C4-2B (cell line): Measurements from ENCODE around the gene CADM1.

ENCODE experiments used
- ZFX ChIP-seq: fragments of 450-650 bp; IDR thresholded peaks from 2 replicates; pipeline ENCODE4 v1.6.1; 2017
- TF ChIP-seq, protein P1 (sequence below): fragments of 450-650 bp; conservative IDR thresholded peaks from 2 replicates; pipeline ENCODE4 v1.5.1; 2017; ENCODE audit warnings: mild to moderate bottlenecking

DNA sequence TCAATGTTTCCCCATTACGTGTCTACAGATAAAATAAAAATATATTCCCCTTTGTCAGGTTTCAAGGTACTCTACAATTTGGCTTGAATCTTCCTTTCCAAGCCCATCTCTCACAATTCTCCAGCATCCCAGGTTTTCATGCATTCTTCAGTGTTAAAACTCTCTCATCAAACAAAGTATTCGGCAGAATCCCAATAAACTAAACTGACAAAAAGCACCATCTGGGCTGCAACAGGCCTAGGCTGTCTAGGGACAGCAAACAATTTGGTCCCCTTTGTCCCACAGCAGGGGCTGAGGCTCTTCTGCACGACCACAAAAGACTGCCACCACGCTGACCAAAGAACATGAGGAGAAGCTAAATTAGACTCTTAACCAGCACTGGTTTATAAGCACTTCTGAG lies 159.4 kb downstream of the CADM1 start:
- TF ChIP-seq, protein P1, sequence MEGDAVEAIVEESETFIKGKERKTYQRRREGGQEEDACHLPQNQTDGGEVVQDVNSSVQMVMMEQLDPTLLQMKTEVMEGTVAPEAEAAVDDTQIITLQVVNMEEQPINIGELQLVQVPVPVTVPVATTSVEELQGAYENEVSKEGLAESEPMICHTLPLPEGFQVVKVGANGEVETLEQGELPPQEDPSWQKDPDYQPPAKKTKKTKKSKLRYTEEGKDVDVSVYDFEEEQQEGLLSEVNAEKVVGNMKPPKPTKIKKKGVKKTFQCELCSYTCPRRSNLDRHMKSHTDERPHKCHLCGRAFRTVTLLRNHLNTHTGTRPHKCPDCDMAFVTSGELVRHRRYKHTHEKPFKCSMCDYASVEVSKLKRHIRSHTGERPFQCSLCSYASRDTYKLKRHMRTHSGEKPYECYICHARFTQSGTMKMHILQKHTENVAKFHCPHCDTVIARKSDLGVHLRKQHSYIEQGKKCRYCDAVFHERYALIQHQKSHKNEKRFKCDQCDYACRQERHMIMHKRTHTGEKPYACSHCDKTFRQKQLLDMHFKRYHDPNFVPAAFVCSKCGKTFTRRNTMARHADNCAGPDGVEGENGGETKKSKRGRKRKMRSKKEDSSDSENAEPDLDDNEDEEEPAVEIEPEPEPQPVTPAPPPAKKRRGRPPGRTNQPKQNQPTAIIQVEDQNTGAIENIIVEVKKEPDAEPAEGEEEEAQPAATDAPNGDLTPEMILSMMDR, result no peak
- TF ChIP-seq ZFX, result no peak
